Measurements from ENCODE around the gene CHST1. TPM values are rescaled to one million over a fixed set of nuclear protein-coding genes. Genes with fewer than 3 reads are reported as not detected.

The CHST1 gene
- total RNA-seq, 1 donor from 2014 or later = not detected

- TF ChIP-seq, protein P1, sequence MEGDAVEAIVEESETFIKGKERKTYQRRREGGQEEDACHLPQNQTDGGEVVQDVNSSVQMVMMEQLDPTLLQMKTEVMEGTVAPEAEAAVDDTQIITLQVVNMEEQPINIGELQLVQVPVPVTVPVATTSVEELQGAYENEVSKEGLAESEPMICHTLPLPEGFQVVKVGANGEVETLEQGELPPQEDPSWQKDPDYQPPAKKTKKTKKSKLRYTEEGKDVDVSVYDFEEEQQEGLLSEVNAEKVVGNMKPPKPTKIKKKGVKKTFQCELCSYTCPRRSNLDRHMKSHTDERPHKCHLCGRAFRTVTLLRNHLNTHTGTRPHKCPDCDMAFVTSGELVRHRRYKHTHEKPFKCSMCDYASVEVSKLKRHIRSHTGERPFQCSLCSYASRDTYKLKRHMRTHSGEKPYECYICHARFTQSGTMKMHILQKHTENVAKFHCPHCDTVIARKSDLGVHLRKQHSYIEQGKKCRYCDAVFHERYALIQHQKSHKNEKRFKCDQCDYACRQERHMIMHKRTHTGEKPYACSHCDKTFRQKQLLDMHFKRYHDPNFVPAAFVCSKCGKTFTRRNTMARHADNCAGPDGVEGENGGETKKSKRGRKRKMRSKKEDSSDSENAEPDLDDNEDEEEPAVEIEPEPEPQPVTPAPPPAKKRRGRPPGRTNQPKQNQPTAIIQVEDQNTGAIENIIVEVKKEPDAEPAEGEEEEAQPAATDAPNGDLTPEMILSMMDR (IDR thresholded peaks at IDR 0.05) = no peak
- intact Hi-C loops (cut with micrococcal nuclease) = no loop called here
- H3K4me3 Mint-ChIP-seq = no peak overlapping the region
- H3K36me3 Mint-ChIP-seq (ENCODE audit: low read depth) = no peaks in the 10 kb centered on the region
- peaks cover 4% of the 10 kb centered on the region for H3K4me1 Mint-ChIP-seq
- H3K27me3 Mint-ChIP-seq = peaks cover 38% of the 10 kb centered on the region
- ChIA-PET CTCF (no interaction called here), POLR2A (no interaction called here)
- H3K27ac Mint-ChIP-seq = no peak overlapping the region
- no peak for ATAC-seq (ENCODE audit: low read depth)
- H3K9me3 Mint-ChIP-seq = no peaks in the 10 kb centered on the region
- no peak for DNase-seq
Measured at GRCh38 chr11:45669146-45669545, 3.7 kb upstream of the CHST1 start.

DNA sequence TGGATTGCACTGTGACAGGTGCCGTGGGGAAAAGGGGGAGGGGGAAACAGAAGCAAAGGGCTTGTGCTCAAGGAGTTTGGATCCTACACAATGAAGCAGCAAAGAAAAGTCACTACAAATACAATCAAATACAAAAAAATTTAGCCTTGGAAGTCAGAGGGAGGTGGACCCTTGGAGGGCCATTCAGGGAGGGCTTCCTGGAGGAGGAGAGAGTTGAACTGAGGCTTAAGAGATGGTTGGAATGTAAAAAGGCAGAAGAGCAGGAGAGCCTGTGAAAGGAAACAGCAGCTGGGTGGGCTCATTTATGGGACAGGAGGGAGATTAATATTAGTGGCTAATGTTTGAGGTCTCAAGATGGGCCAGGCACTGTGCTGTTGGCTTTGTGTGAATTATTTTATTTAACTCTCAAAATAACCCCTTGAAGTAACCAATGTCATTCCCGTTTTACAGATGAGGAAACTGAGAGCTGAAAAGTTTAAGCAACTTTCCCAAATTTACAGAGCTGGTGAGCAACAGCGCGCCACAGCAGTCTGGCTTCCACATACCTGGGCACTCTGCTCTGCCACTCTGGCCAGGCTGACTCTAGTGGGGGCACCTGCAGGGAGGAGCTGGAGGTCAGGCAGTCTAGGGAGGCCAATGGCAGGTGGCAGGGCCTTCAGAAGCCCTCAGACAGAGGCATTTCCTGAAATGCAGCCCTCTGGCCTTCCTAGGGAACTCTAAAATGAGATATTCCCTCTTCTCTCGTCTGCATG, 2.7 kb upstream of the CHST1 start:
- H3K4me1 Mint-ChIP-seq = peaks cover 4% of the 10 kb centered on the region
- POLR2A ChIA-PET = no interaction called here
- ATAC-seq (ENCODE audit: low read depth) (no peak), DNase-seq (no peak)
- no peaks in the 10 kb centered on the region for H3K36me3 Mint-ChIP-seq (ENCODE audit: low read depth)
- H3K9me3 Mint-ChIP-seq = no peaks in the 10 kb centered on the region
- no peak overlapping the region for H3K27ac Mint-ChIP-seq
- CTCF ChIA-PET = no interaction called here
- intact Hi-C loops (cut with micrococcal nuclease) = no loop called here
- H3K4me3 Mint-ChIP-seq = no peak overlapping the region
- TF ChIP-seq, protein P1 (IDR thresholded peaks at IDR 0.05) = no peak
- peaks cover 41% of the 10 kb centered on the region for H3K27me3 Mint-ChIP-seq

DNA sequence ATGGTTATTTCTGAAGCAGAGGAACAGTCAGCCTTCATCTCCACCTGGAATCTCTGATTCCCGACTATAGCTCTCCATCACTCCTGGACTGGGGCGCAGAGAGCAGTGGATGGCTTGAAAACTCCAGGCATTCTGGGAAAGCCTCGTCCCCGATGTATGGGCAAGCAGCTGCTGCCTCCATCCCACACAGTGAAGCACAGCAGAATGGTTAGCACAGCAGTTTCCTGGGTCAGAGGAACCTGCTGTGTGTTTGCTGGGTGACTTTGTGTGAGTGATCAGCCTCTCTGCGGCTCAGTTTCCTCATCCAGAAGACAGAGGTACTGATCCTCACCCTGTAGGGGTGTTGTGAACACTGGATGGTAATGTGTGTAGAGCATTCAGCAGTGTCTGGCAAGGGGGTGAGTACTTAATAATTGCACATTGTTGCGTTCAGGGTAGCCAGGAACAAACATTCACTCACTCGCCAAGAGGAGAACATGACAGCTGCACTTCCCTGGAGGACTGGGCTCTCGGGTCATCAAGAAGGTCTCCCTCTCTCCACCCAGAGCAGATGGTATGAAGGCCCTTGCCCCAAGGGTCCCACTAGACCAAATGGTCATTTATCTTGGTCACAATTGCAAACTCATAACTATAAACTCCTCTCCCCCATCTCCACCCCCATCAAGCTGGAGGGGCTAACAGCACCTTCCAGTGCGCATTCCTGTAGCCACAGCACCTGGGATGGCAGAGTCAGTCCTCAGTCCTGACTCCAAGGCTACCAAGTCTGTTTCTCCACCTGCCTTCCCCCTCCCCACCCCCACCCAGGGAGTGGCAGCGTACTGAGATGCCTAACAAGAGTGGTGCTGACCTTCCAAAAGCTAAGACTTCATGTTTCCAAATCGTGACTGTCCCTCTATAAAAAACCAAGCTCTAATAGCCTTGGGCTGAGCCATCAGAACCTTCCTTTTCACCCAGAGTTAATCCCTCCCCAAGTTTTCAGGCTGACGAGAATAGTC, 1.5 kb upstream of the CHST1 start:
- Mint-ChIP-seq H3K4me1 (peaks cover 4% of the 10 kb centered on the region), H3K4me3 (no peak overlapping the region), H3K36me3 (ENCODE audit: low read depth) (no peaks in the 10 kb centered on the region), H3K27ac (no peak overlapping the region), H3K9me3 (no peaks in the 10 kb centered on the region), H3K27me3 (peaks cover 49% of the 10 kb centered on the region)
- POLR2A ChIA-PET = no interaction called here
- CTCF ChIA-PET = no interaction called here
- ATAC-seq (ENCODE audit: low read depth) = no peak
- intact Hi-C loops (cut with micrococcal nuclease) = no loop called here
- TF ChIP-seq, protein P1 (IDR thresholded peaks at IDR 0.05) = no peak
- DNase-seq = no peak

DNA sequence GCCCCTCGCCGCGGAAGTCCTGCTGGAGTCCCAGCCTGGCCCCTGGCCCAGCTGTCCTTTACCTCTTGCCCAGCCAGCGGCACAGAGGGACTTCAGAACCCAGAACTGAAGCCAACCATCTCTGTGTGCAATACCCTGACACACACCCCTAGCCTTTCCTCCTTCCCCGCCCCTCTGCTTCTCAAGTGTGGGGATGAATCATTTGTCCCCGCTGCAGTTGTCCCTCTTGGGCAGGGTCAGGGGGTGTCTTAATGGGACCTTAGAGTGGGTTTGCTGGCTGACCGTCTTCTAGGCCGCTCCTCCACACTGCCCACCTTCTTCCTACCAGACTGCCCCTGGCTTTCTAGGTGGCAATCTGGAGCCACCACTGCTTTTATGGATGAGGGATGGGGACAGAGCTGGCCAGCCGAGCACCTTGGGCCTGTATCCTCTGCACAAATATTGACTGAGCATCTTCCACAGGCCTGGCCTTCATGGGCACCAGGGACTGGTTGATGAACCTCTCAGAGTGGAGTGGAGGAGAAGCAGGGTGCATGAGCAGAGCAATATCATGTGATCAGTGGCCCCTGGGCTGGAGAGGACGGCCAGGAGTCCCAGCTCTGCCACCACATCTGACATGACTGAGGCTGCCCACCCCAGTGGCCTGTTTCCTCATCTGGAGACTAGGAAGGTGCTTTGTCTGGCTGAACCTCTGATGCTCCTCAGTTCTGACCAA, 668 bp upstream of the CHST1 start:
- POLR2A ChIA-PET = no interaction called here
- Mint-ChIP-seq H3K9me3 (no peaks in the 10 kb centered on the region), H3K4me1 (peaks cover 4% of the 10 kb centered on the region), H3K27ac (no peak overlapping the region), H3K4me3 (peak overlapping the region; percentile 68), H3K36me3 (ENCODE audit: low read depth) (no peaks in the 10 kb centered on the region), H3K27me3 (peaks cover 48% of the 10 kb centered on the region)
- intact Hi-C loops (cut with micrococcal nuclease) = no loop called here
- CTCF ChIA-PET = no interaction called here
- TF ChIP-seq, protein P1 (IDR thresholded peaks at IDR 0.05) = no peak
- ATAC-seq (ENCODE audit: low read depth) (no peak), DNase-seq (no peak)
